Activated CD4-positive, CD25-positive, alpha-beta regulatory T cell (primary cell): ENCODE results near the gene ACSS2.
A peak's percentile ranks its signal among the peaks of the same experiment; 100 is the strongest.

ENCODE experiments used
- DNase-seq, 4 experiments: peaks; one replicate each; lab custom pipeline; 2025; lab: John Stamatoyannopoulos, UW

ACSS2 gene

DNA sequence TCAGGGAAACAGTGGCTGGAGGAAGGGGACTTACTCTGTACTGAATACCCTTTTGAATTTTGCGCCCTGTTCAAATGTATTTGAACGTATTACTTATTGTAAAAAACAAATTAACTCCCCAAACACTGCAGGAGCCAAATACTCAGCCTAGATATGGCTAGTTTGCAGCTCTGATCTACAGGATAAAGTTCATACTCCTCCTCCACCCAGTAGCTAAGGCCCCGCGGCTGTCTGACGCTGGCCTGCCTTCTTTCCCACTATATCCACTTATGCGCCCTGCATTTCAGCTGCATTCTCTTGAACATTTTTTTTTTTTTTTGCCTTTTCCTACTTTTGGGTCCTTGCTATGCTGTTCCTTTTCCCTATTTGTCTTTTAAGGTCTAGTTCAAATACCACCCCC, 72.7 kb downstream of the ACSS2 start:
- DNase-seq, result no peak

GRCh38 chr20:34951252-34951651, 74.8 kb downstream of the ACSS2 start:
- DNase-seq, result no peak

DNA sequence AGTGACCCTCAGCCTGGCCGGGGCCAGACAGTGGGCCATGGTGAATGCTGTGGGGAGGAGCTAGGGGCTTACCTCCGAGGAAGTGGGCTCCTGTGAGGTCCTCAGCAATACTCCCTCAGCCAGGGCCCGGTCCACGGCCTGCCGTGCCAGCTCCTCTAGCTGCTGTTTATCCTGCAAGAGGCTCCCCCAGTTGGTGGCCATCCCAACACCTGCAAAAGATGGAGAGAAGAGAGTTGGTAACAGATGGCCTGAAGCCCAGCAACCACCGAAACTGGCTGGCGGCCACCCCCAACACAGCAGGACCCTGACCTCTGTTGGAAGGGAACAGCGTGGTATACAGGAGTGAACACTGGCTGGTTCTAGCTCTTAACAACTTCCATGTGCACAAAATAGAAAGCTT, 75.2 kb downstream of the ACSS2 start:
- no peak for DNase-seq

DNA sequence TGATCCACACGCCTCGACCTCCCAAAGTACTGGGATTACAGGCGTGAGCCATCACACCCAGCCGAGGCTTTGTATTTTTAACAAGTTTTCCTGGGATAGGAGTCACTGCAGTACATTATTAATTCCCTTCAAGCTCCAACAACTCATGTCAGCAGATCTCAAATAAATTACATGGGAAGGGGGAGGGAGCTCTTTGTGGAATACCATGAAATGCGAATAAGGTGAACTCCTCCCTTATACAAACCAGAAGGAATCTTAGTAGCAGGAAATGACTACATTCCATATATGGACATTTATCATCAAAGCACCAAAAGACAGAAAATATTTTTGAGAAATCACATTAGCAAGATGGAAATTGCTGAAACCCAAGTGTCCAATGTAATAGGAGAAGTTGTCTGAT, 76.3 kb downstream of the ACSS2 start:
- DNase-seq, result no peak

DNA sequence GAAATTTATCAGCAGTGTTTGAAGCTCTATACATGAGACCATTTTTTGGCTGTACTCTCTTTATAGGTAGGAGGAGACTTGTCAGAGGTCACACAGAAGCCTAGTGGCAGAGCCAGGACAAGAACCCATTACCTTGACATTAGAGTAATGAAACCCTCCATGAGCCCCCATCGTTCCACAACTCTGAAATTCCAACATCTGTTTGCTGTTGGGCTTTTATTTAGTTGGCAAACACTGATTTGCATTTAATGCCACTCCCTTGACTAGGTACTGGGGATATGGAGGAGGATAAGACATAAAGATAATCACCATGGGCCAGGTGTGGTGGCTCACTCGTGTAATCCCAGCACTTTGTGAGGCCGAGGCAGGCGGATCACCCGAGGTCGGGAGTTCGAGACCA, 77.5 kb downstream of the ACSS2 start:
- DNase-seq, result no peak

- no peak for DNase-seq
Observed at GRCh38 chr20:34954904-34955230, 78.5 kb downstream of the ACSS2 start.

GRCh38 chr20:34955231-34956040, 79.0 kb downstream of the ACSS2 start, which contains the start of the genes GSS and MYH7B:
GSS (minus strand) TSS chr20:34955806; CDS start chr20:34951852, 3,954 bp downstream.
MYH7B (plus strand) TSS chr20:34955868; CDS start chr20:34978006, 22,138 bp downstream.
- DNase-seq, result peak; percentile 92 to 95 (median 94)

GRCh38 chr20:34956041-34956458, 79.6 kb downstream of the ACSS2 start:
- no peak for DNase-seq

GRCh38 chr20:34956751-34957472, 80.5 kb downstream of the ACSS2 start:
- no peak for DNase-seq

- no peak for DNase-seq
Observed at GRCh38 chr20:34964486-34964885, 88.1 kb downstream of the ACSS2 start.

- DNase-seq, result no peak
Observed at GRCh38 chr20:34965051-34965450, 88.6 kb downstream of the ACSS2 start.

- no peak for DNase-seq
Observed at GRCh38 chr20:34967421-34967820, 91.0 kb downstream of the ACSS2 start.

- no peak for DNase-seq
Observed at GRCh38 chr20:34968042-34968775, 91.8 kb downstream of the ACSS2 start.

DNA sequence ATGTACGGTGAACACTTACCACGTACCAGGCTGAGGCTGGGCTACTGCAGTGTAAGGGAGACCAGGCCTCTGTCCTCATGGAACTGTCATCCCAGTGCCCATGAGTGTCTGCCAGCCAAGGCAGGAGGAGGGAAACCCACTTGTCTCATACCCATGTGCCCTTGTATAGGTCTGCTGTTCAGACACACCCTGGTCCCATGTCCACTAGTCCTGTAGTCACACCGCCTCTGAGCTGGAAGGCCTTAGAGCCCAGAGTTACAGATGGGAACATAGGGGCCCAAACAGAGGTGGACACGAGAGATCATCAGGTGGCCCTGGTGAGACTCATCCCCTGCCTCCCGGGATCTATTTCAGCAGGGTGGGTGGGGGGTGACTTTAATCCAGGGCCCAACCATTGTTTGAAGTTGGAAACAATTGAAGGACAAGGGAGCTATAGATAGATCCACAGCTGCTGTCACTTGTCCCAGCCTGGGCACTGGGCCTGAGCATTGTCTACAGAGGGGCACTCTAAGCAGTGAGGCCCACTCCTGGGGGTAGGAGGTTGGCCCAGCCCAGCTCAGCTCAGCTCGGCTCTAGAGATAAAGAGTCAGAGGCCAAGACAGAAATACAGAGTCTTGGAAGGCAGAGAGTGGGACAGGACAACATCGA, 93.9 kb downstream of the ACSS2 start:
- no peak for DNase-seq

DNA sequence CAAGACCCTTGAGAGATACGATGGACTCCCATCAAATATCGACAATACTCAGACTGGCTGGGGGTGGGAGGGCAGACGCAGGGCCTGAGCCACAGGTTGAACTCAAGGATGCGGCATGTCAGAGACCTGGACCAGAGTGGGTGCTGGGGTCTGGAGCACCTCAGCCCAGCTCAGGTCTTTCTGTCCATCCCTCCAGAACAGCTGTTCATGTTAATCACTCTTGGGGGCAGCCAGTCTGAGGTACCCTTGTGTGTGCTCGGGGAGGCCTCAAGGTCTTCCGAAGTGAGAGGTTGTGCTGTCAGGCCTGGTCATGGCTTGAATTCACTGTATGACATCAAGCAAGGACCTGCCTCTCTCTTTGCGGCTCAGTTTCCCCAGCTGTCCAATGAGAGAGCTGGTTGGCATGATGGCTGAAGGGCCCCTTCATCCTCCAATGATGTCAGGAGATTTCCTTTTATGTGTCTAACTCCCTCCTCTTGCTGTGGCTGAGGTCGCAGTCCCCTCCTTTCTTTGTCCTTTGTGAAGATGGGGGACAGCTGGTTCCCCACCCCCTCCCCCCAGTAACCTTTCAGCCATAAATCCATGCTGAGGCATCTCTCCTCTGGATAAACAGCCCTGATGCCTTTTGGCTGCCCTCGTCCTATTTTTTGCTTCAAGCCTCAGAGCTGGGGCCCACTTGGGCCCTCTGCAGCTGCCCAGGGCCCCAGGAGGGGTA, 94.6 kb downstream of the ACSS2 start:
- DNase-seq, result no peak

- no peak for DNase-seq
Observed at GRCh38 chr20:34971561-34972235, 95.3 kb downstream of the ACSS2 start.

- no peak for DNase-seq
Observed at GRCh38 chr20:34974246-34974645, 97.8 kb downstream of the ACSS2 start.

DNA sequence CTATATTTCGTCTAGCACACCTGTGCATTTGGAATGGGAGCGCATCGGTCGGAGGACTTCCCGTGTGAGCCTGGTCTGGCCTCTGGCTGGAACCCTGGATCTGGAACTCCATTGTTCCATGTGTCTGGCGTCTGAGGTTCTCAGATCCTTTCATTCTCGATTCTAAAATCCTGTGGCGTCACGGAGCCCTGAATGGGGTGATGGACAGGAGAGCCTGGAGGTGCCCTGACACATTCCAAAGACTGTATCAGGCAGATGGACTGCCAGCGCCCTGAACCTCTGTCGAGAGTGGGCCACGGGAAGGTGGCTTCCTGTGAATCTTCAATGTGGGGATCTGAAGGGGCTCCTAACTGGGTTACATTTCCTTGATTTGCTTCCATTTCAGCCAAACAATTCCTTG, 99.9 kb downstream of the ACSS2 start:
- DNase-seq, result no peak
